ENCODE results near the gene CSTF3.
A peak's percentile ranks its signal among the peaks of the same experiment; 100 is the strongest.

Gene CSTF3

DNA sequence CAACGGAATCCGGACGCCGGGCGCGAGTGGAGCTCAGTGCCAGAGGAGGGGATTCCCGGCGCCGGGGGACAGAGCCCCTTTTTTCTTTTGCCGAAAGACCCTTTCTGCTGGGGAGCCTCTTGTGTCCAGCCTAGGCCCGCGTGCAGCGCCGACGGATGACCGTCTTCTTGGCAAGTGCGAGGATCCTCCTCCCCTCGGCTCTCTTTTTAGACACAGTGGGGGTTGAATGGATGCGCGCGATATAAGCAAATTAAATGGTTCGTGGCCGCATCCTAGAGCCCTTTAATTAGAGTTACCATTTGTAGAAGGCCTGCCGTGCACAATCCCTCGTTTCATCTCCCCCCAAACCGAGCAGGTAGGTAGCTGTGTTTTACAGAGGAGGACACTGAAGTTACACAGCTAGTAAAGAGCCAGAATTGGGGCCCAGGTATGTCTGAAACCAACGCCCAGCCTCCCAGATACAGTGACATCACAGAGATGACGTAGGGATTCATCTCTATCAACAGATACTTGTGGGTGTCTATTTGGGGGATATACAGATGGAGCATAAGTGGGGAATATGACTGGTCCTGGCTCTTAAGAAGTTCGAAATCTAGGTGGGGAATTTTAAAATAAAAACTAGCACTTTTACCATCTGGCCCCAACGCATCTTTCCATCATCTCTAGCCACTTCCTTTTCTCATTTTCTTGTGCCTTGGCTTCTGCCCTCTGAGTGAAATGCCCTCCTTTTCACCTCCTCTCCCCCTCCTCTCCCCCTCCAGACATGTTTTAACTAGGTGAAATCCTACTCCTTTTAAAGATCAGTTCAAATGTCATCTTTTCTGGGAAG, 121.0 kb downstream of the CSTF3 start:
- DNase-seq = peak; percentile 70

DNA sequence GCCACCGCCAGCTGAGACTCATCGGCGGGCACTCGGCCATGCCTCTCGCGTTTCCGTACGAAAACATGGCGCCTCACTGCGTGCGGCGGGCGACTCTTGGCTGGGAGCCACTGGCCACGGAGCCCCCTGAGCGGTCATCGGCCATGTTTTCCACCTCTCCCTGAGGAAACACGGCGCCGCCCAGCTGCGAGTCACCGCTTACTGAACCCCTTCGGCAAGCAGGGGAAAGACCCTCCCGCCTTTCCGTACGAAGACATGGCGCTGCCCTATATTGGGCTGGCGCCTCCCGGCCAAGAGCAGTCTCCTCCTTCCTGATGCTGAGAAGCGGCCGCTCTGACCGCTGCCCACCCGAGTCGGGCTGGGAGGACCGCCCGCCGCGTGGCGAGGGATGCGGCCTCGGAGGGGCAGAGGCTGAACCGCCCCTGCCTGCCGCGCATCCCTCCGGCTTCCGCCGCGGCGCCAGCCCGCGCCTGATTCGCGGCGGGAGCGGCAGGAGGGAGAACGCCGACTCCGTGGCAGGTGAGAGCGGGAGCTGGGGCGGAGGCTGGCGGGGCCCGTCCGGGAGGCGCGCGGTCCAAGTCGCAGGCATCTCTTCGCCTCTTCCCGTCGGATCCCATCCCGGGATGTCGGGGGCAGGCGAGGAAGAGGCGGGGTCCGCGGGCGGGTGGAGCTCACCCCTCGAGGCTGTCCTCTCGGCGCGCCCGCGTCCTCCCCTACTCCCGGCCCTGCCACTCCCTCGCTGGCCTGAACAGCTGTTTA, 121.8 kb downstream of the CSTF3 start, which contains the start of gene TCP11L1:
Gene TCP11L1 (plus strand): TSS at position 299 of the 759 bp plus-strand sequence. CDS start 4,202 bp downstream, outside the sequence.
- DNase-seq = peak; percentile 94

DNA sequence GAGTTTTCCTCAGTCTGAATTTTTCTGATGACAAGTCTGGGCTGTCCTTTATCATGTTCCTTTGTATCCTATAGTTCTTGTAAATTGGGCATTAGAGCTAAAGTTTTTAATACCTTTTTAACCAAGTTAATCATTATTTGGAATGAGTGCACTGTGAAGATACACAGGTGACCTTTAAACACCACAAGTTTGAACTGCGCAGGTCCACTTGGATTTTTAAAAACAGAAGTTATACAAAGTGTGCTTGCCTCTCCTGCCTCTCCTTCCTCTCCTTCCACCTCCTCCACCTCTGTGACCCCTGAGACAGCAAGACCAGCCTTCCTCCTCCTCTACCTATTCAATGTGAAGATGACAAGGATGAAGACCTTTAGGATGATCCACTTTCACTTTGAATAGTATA, 126.3 kb downstream of the CSTF3 start:
- no peak for DNase-seq
